Retinal pigment epithelial cell (primary cell): Measurements from ENCODE around the gene SETX.

Experiments used
- DNase-seq: peaks from one replicate; pipeline ENCODE4 v3.0.0-alpha.2; 2010; ENCODE audit warnings: low read depth
- H3K4me3 ChIP-seq: 2 replicates; pipeline ENCODE4 v1.5.1; 2011; ENCODE audit warnings: mild to moderate bottlenecking, low read length, control low read depth, moderate library complexity
- TF ChIP-seq, protein P1 (sequence below): conservative IDR thresholded peaks from 2 replicates; pipeline ENCODE4 v1.5.1; 2011; ENCODE audit warnings: low read depth, low read length, control low read depth, inconsistent platforms

The SETX gene

DNA sequence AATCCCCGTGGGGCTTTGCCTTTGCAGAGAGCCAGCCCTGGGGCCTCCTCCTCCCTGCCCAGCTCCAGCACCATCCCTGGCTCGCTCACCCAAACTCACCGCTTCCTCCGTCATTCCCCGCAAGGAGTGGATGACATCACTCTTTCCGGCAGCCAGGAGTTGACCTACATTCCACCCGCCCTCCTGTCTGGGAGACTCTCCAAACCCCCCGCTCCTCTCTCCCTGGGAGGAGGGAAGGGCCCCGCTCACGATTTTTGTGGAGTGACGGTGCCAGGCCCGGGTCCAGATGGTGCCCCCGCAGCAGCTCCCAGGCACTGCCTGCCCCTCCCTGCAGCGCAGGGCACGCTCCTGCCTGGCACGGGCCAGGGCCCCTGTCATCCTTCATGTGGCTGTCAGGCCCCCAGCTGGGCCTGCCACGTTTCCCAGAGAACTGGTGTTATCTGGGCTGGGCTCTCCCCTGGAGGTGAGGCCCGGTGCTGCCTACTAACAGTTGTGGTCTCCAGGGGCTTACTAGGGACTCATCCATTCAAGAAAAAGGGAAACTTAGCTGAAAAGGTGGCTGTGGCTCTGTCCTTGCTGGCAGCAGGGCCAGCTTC lies 140.7 kb downstream of the SETX start:
- TF ChIP-seq, protein P1, sequence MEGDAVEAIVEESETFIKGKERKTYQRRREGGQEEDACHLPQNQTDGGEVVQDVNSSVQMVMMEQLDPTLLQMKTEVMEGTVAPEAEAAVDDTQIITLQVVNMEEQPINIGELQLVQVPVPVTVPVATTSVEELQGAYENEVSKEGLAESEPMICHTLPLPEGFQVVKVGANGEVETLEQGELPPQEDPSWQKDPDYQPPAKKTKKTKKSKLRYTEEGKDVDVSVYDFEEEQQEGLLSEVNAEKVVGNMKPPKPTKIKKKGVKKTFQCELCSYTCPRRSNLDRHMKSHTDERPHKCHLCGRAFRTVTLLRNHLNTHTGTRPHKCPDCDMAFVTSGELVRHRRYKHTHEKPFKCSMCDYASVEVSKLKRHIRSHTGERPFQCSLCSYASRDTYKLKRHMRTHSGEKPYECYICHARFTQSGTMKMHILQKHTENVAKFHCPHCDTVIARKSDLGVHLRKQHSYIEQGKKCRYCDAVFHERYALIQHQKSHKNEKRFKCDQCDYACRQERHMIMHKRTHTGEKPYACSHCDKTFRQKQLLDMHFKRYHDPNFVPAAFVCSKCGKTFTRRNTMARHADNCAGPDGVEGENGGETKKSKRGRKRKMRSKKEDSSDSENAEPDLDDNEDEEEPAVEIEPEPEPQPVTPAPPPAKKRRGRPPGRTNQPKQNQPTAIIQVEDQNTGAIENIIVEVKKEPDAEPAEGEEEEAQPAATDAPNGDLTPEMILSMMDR, result peak; percentile 6
- peak; percentile 48 for DNase-seq
- H3K4me3 ChIP-seq, result no peak overlapping the region

DNA sequence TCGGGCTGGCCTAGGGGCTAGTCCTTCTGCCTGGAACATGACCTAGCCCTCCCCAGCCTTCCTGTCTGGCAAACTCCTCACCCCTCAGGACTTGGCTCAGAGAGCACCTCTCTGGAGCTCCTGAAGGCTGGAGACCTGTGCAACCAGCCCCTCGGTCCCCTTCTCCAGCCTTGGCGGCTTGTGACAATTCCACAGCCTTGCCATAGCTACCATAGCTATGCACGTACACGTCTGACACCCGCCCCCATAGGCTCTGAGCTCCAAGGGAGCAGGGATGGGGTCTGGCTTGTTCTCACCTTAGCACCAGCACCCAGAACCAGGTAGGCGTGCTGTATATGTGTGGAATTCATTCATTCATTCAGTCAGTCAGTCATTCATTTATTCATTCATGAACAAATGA lies 143.2 kb downstream of the SETX start:
- TF ChIP-seq, protein P1, result no peak
- no peak overlapping the region for H3K4me3 ChIP-seq
- no peak for DNase-seq
